ENCODE data around the gene ECI1. TPM values are rescaled to one million over a fixed set of nuclear protein-coding genes. Genes with fewer than 3 reads are reported as not detected.

ECI1 gene
- total RNA-seq, 1 experiment from 2014 or later: 71.7 TPM

- no peaks in the 10 kb centered on the region for H3K36me3 ChIP-seq (ENCODE audit: low read depth, low read length)
- no peak overlapping the region for H3K4me3 ChIP-seq (ENCODE audit: low read length)
- no peak for TF ChIP-seq EZH2 (IDR thresholded peaks at IDR 0.05; ENCODE audit: low read length, unreplicated experiment)
- TF ChIP-seq, protein P1, sequence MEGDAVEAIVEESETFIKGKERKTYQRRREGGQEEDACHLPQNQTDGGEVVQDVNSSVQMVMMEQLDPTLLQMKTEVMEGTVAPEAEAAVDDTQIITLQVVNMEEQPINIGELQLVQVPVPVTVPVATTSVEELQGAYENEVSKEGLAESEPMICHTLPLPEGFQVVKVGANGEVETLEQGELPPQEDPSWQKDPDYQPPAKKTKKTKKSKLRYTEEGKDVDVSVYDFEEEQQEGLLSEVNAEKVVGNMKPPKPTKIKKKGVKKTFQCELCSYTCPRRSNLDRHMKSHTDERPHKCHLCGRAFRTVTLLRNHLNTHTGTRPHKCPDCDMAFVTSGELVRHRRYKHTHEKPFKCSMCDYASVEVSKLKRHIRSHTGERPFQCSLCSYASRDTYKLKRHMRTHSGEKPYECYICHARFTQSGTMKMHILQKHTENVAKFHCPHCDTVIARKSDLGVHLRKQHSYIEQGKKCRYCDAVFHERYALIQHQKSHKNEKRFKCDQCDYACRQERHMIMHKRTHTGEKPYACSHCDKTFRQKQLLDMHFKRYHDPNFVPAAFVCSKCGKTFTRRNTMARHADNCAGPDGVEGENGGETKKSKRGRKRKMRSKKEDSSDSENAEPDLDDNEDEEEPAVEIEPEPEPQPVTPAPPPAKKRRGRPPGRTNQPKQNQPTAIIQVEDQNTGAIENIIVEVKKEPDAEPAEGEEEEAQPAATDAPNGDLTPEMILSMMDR (conservative IDR thresholded peaks at IDR 0.05; ENCODE audit: low read depth, low read length): no peak
- TF ChIP-seq EZH2phosphoT487 (IDR thresholded peaks at IDR 0.05; ENCODE audit: borderline replicate concordance, low read length): no peak
- no peak overlapping the region for H3K4me2 ChIP-seq (ENCODE audit: low read length)
- H3K4me1 ChIP-seq (ENCODE audit: insufficient read depth, low read length): no peaks in the 10 kb centered on the region
- H3K9me3 ChIP-seq (ENCODE audit: low read length): no peaks in the 10 kb centered on the region
- DNase-seq: no peak
- POLR2A ChIA-PET (ENCODE audit: unreplicated experiment): no interaction called here
- no peak overlapping the region for H3K27ac ChIP-seq (ENCODE audit: low read length)
- no TSS peak for BruUV-seq (replicated peaks)
- no peaks in the 10 kb centered on the region for H4K20me1 ChIP-seq (ENCODE audit: low read length)
- no peak for ATAC-seq
- CTCF ChIA-PET: no interaction called here
- no peaks in the 10 kb centered on the region for H3K79me2 ChIP-seq (ENCODE audit: low read length)
- intact Hi-C loops (cut with micrococcal nuclease): no loop called here
- H2AFZ ChIP-seq (ENCODE audit: low read length): no peak overlapping the region
- H3K9me2 ChIP-seq (replicated peaks; ENCODE audit: low read length): no peaks in the 10 kb centered on the region
- no peaks in the 10 kb centered on the region for H3F3A ChIP-seq (ENCODE audit: low read length, unreplicated experiment)
- no peaks in the 10 kb centered on the region for H3K27me3 ChIP-seq (ENCODE audit: low read length)
- H3K9ac ChIP-seq (ENCODE audit: low read length): no peak overlapping the region
Observed at GRCh38 chr16:2299121-2299914, 47.9 kb upstream of the ECI1 start.

DNA sequence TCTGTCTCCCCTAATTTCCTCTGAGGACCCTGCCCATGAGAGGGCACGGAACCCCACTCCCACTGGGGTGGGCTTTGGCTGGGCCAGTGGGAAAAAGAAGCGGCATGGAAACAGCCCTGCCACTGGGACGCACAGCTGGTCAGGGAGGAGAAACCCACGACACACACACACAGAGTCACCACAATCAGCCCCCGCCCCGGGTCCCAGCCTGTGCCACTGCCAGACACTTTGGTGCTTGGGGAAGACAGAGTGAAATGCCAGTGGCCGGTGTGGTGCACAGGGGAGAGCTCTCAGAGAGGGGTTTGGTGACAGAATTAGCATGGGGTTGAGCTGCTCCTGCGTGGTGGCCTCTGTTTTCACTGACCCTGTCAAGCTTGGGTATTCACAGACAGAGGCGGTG lies 47.2 kb upstream of the ECI1 start:
- ATAC-seq (no peak), DNase-seq (no peak)
- no peak overlapping the region for H2AFZ ChIP-seq (ENCODE audit: low read length)
- no peaks in the 10 kb centered on the region for H4K20me1 ChIP-seq (ENCODE audit: low read length)
- H3K9ac ChIP-seq (ENCODE audit: low read length): no peak overlapping the region
- no peak overlapping the region for H3K4me3 ChIP-seq (ENCODE audit: low read length)
- ChIA-PET CTCF (no interaction called here), POLR2A (ENCODE audit: unreplicated experiment) (no interaction called here)
- no peak overlapping the region for H3K27ac ChIP-seq (ENCODE audit: low read length)
- no peaks in the 10 kb centered on the region for H3K4me1 ChIP-seq (ENCODE audit: insufficient read depth, low read length)
- no peaks in the 10 kb centered on the region for H3K79me2 ChIP-seq (ENCODE audit: low read length)
- H3K27me3 ChIP-seq (ENCODE audit: low read length): no peaks in the 10 kb centered on the region
- no peaks in the 10 kb centered on the region for H3F3A ChIP-seq (ENCODE audit: low read length, unreplicated experiment)
- no peak for TF ChIP-seq EZH2 (IDR thresholded peaks at IDR 0.05; ENCODE audit: low read length, unreplicated experiment)
- TF ChIP-seq EZH2phosphoT487 (IDR thresholded peaks at IDR 0.05; ENCODE audit: borderline replicate concordance, low read length): no peak
- TF ChIP-seq, protein P1 (conservative IDR thresholded peaks at IDR 0.05; ENCODE audit: low read depth, low read length): no peak
- no peaks in the 10 kb centered on the region for H3K36me3 ChIP-seq (ENCODE audit: low read depth, low read length)
- no peak overlapping the region for H3K4me2 ChIP-seq (ENCODE audit: low read length)
- H3K9me2 ChIP-seq (replicated peaks; ENCODE audit: low read length): no peaks in the 10 kb centered on the region
- H3K9me3 ChIP-seq (ENCODE audit: low read length): no peaks in the 10 kb centered on the region
- intact Hi-C loops (cut with micrococcal nuclease): no loop called here
- no TSS peak for BruUV-seq (replicated peaks)

- intact Hi-C loops (cut with micrococcal nuclease): no loop called here
- ChIA-PET CTCF (no interaction called here), POLR2A (ENCODE audit: unreplicated experiment) (no interaction called here)
- Histone ChIP-seq H4K20me1 (ENCODE audit: low read length) (no peaks in the 10 kb centered on the region), H3K4me1 (ENCODE audit: insufficient read depth, low read length) (no peaks in the 10 kb centered on the region), H3K27me3 (ENCODE audit: low read length) (no peaks in the 10 kb centered on the region), H3K27ac (ENCODE audit: low read length) (no peak overlapping the region), H3K79me2 (ENCODE audit: low read length) (no peaks in the 10 kb centered on the region), H3K9me2 (replicated peaks; ENCODE audit: low read length) (no peaks in the 10 kb centered on the region), H3F3A (ENCODE audit: low read length, unreplicated experiment) (no peaks in the 10 kb centered on the region), H3K4me2 (ENCODE audit: low read length) (no peak overlapping the region), H3K9me3 (ENCODE audit: low read length) (no peaks in the 10 kb centered on the region), H3K9ac (ENCODE audit: low read length) (no peak overlapping the region), H3K36me3 (ENCODE audit: low read depth, low read length) (no peaks in the 10 kb centered on the region), H2AFZ (ENCODE audit: low read length) (no peak overlapping the region), H3K4me3 (ENCODE audit: low read length) (no peak overlapping the region)
- DNase-seq (no peak), ATAC-seq (no peak)
- no peak for TF ChIP-seq EZH2 (IDR thresholded peaks at IDR 0.05; ENCODE audit: low read length, unreplicated experiment)
- TF ChIP-seq EZH2phosphoT487 (IDR thresholded peaks at IDR 0.05; ENCODE audit: borderline replicate concordance, low read length): no peak
- TF ChIP-seq, protein P1 (conservative IDR thresholded peaks at IDR 0.05; ENCODE audit: low read depth, low read length): no peak
- no TSS peak for BruUV-seq (replicated peaks)
Observed at GRCh38 chr16:2297506-2297860, 46.1 kb upstream of the ECI1 start.
